AG04450 (cell line): ENCODE measurements around the gene ELAVL2. TPM values are rescaled to one million over a fixed set of nuclear protein-coding genes. Genes with fewer than 3 reads are reported as not detected.

Source experiments
- CTCF ChIA-PET: fragments of 300-600, 350-600 bp; formaldehyde crosslinking; extraction: SDS; loops from one replicate; lab custom pipeline; 2022; ENCODE audit warnings: antibody characterized with exemption, inconsistent platforms; lab: Charles Lee
- POLR2A ChIA-PET: fragments of 350-600 bp; formaldehyde crosslinking; extraction: SDS; loops from one replicate; lab custom pipeline; 2021; ENCODE audit warnings: antibody characterized with exemption, inconsistent platforms; lab: Yijun Ruan, JAX
- DNase-seq: peaks from one replicate; pipeline ENCODE4 v3.0.0-alpha.2; 2011; ENCODE audit warnings: low read depth, low spot score
- H3K27ac ChIP-seq: one replicate; pipeline ENCODE4 v1.5.1; 2012; ENCODE audit warnings: low read depth, low read length, control low read depth
- H3K27me3 ChIP-seq: one replicate; pipeline ENCODE4 v1.6.0; 2012; ENCODE audit warnings: low read length; ENCODE audit not compliant: control insufficient read depth, insufficient read depth
- H3K4me3 ChIP-seq: 2 replicates; pipeline ENCODE4 v1.5.1; 2011; ENCODE audit warnings: mild to moderate bottlenecking, low read depth, low read length, control low read depth
- H3K9me3 ChIP-seq: 2 replicates; pipeline ENCODE4 v1.5.1; 2012; ENCODE audit warnings: low read length; ENCODE audit not compliant: control insufficient read depth, insufficient read depth
- polyA plus RNA-seq: library from polyadenylated mRNA; depleted of rRNA; stranded (reverse); fragments of >200 nt; gene quantifications from 2 replicates; pipeline ENCODE4 v1.2.3, GENCODE V29; 2011
- TF ChIP-seq, protein P1 (sequence below): IDR thresholded peaks from 2 replicates; pipeline ENCODE4 v1.5.1; 2011; ENCODE audit warnings: low read depth, low read length, control low read depth, inconsistent platforms

ELAVL2 gene
- polyA plus RNA-seq, 1 experiment = 0.04 TPM

- DNase-seq = no peak
- Histone ChIP-seq H3K27me3 (no peaks in the 10 kb centered on the region), H3K27ac (no peak overlapping the region), H3K4me3 (no peak overlapping the region), H3K9me3 (peaks cover 8% of the 10 kb centered on the region)
- TF ChIP-seq, protein P1, sequence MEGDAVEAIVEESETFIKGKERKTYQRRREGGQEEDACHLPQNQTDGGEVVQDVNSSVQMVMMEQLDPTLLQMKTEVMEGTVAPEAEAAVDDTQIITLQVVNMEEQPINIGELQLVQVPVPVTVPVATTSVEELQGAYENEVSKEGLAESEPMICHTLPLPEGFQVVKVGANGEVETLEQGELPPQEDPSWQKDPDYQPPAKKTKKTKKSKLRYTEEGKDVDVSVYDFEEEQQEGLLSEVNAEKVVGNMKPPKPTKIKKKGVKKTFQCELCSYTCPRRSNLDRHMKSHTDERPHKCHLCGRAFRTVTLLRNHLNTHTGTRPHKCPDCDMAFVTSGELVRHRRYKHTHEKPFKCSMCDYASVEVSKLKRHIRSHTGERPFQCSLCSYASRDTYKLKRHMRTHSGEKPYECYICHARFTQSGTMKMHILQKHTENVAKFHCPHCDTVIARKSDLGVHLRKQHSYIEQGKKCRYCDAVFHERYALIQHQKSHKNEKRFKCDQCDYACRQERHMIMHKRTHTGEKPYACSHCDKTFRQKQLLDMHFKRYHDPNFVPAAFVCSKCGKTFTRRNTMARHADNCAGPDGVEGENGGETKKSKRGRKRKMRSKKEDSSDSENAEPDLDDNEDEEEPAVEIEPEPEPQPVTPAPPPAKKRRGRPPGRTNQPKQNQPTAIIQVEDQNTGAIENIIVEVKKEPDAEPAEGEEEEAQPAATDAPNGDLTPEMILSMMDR = no peak
- ChIA-PET POLR2A (no interaction called here), CTCF (no interaction called here)
These were observed 42.5 kb downstream of the ELAVL2 start for GRCh38 chr9:23783509-23783908.

DNA sequence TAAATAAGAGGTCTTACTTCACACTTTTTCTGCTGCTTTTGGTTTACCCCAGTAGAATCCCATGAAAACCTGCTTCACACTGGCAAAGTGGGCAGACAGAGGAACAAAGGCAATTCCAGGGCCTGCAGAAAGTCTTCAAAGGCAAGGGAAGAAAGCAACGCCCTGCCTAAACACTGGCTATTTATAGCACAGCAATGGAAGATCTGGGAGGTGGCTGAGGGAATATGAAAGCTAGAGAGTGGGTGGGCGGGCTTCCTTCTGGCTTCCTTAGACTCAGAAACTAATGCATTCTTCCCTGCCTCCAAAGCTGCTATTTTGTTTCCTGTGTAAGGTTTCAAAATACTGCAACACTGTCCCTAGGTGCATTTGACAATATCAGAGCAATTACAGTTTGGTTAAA, 46.8 kb downstream of the ELAVL2 start:
- Histone ChIP-seq H3K27ac (no peak overlapping the region), H3K9me3 (peaks cover 8% of the 10 kb centered on the region), H3K27me3 (no peaks in the 10 kb centered on the region), H3K4me3 (no peak overlapping the region)
- POLR2A ChIA-PET = no interaction called here
- DNase-seq = no peak
- CTCF ChIA-PET = no interaction called here
- TF ChIP-seq, protein P1 = no peak

GRCh38 chr9:23777328-23777727, 48.7 kb downstream of the ELAVL2 start:
- Histone ChIP-seq H3K4me3 (no peak overlapping the region), H3K27me3 (no peaks in the 10 kb centered on the region), H3K9me3 (peaks cover 8% of the 10 kb centered on the region), H3K27ac (no peak overlapping the region)
- ChIA-PET CTCF (no interaction called here), POLR2A (no interaction called here)
- no peak for DNase-seq
- TF ChIP-seq, protein P1 = no peak

GRCh38 chr9:23775549-23775948, 50.5 kb downstream of the ELAVL2 start:
- H3K9me3 ChIP-seq = peaks cover 3% of the 10 kb centered on the region; the same call in 1 of the 2 replicates
- no peaks in the 10 kb centered on the region for H3K27me3 ChIP-seq
- H3K4me3 ChIP-seq = no peak overlapping the region
- no peak overlapping the region for H3K27ac ChIP-seq
- ChIA-PET CTCF (interaction anchor here (0.6 kb wide), 1 partner anchor 12 kb away, joined by 4 read pairs; no protein-coding TSS in a partner anchor), POLR2A (no interaction called here)
- no peak for DNase-seq
- TF ChIP-seq, protein P1 = no peak

DNA sequence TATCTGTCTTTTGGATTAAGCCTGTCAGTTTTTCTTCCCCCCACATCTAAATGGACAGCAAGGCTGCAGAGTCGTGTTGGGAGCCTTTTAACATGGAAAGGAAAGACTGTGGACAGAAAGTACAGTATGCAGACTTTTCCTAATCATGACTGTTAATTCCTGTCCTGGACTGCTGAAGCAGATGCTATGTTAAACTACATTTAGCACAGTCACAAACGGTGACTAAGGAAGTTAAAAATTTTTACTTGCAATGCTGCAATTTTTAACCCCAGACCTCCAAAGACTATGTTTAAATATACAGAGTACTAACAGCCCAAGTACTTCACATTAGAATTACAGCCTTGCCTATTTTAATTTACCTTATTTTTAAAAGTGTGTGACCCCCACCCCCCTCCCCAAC, 51.8 kb downstream of the ELAVL2 start:
- TF ChIP-seq, protein P1 = no peak

More for the DNA sequence above, 51.8 kb downstream of the ELAVL2 start:
- DNase-seq = no peak
- peaks cover 2% of the 10 kb centered on the region; the same call in 1 of the 2 replicates for H3K9me3 ChIP-seq
- H3K27ac ChIP-seq = no peak overlapping the region
- ChIA-PET CTCF (no interaction called here), POLR2A (no interaction called here)
- no peaks in the 10 kb centered on the region for H3K27me3 ChIP-seq
- H3K4me3 ChIP-seq = no peak overlapping the region
